ENCODE data around the gene NHLRC4. TPM values are rescaled to one million over a fixed set of nuclear protein-coding genes. Genes with fewer than 3 reads are reported as not detected.

The NHLRC4 gene
- total RNA-seq, 1 donor from 2014 or later, result 0.74 TPM

GRCh38 chr16:561413-561794, 5.4 kb upstream of the NHLRC4 start:
- intact Hi-C loops (cut with DNase I), result no loop called here
- no peak overlapping the region for H3K27ac ChIP-seq
- no peak for DNase-seq (ENCODE audit: extremely low spot score in 2 of 2)
- H3K4me3 ChIP-seq, result no peak overlapping the region
- H3K27me3 ChIP-seq, result no peaks in the 10 kb centered on the region
- TF ChIP-seq POLR2A (IDR thresholded peaks at IDR 0.05) (no peak), POLR2AphosphoS5 (IDR thresholded peaks at IDR 0.05; ENCODE audit: insufficient read depth in 1 of 2, low read depth in 1 of 2) (no peak), CTCF (IDR thresholded peaks at IDR 0.05) (no peak)
- H3K4me1 ChIP-seq, result peaks cover 17% of the 10 kb centered on the region
- H3K9me3 ChIP-seq, result no peaks in the 10 kb centered on the region
- H3K36me3 ChIP-seq, result no peaks in the 10 kb centered on the region

- Histone ChIP-seq H3K4me1 (peaks cover 25% of the 10 kb centered on the region), H3K27me3 (no peaks in the 10 kb centered on the region), H3K27ac (no peak overlapping the region), H3K36me3 (no peaks in the 10 kb centered on the region), H3K9me3 (no peaks in the 10 kb centered on the region), H3K4me3 (no peak overlapping the region)
- TF ChIP-seq POLR2AphosphoS5 (IDR thresholded peaks at IDR 0.05; ENCODE audit: insufficient read depth in 1 of 2, low read depth in 1 of 2), result no peak
- TF ChIP-seq CTCF (IDR thresholded peaks at IDR 0.05), result no peak
- TF ChIP-seq POLR2A (IDR thresholded peaks at IDR 0.05), result no peak
- intact Hi-C loops (cut with DNase I), result no loop called here
- DNase-seq (ENCODE audit: extremely low spot score in 2 of 2), result no peak
These were observed 4.6 kb upstream of the NHLRC4 start for GRCh38 chr16:561957-562938.

GRCh38 chr16:563072-563644, 3.6 kb upstream of the NHLRC4 start:
- H3K36me3 ChIP-seq, result no peaks in the 10 kb centered on the region
- H3K27ac ChIP-seq, result no peak overlapping the region
- H3K9me3 ChIP-seq, result no peaks in the 10 kb centered on the region
- H3K27me3 ChIP-seq, result no peaks in the 10 kb centered on the region
- DNase-seq (ENCODE audit: extremely low spot score in 2 of 2), result no peak
- no peak for TF ChIP-seq CTCF (IDR thresholded peaks at IDR 0.05)
- intact Hi-C loops (cut with DNase I), result no loop called here
- no peak overlapping the region for H3K4me3 ChIP-seq
- H3K4me1 ChIP-seq, result peaks cover 34% of the 10 kb centered on the region

- Histone ChIP-seq H3K27me3 (no peaks in the 10 kb centered on the region), H3K4me1 (peaks cover 43% of the 10 kb centered on the region), H3K27ac (no peak overlapping the region), H3K4me3 (no peak overlapping the region), H3K36me3 (no peaks in the 10 kb centered on the region), H3K9me3 (no peaks in the 10 kb centered on the region)
- intact Hi-C loops (cut with DNase I), result no loop called here
- no peak for TF ChIP-seq CTCF (IDR thresholded peaks at IDR 0.05)
- TF ChIP-seq POLR2A (IDR thresholded peaks at IDR 0.05), result no peak
- TF ChIP-seq POLR2AphosphoS5 (IDR thresholded peaks at IDR 0.05; ENCODE audit: insufficient read depth in 1 of 2, low read depth in 1 of 2), result no peak
- DNase-seq (ENCODE audit: extremely low spot score in 2 of 2), result no peak
These were observed 2.0 kb upstream of the NHLRC4 start for GRCh38 chr16:564690-565418.

Measured in vagina (tissue), 2 donors.